Vagina (tissue), 2 donors: Measurements from ENCODE around the gene KDM1B.

Source experiments
- POLR2A ChIP-seq, 2 donors: fragments of 450-650 bp; IDR thresholded peaks; one replicate each; pipeline ENCODE4 v1.6.1; 2017; ENCODE audit warnings: antibody characterized with exemption in 2 of 2, mild to moderate bottlenecking in 2 of 2, moderate library complexity in 2 of 2
- POLR2AphosphoS5 ChIP-seq, 2 donors: sonication (generic); formaldehyde crosslinking; IDR thresholded peaks; one replicate each; pipeline ENCODE4 v1.9.0; 2017; ENCODE audit warnings: antibody characterized with exemption in 2 of 2, mild to moderate bottlenecking in 2 of 2, low read depth in 1 of 2; ENCODE audit not compliant: insufficient read depth in 1 of 2
- TF ChIP-seq, protein P1 (sequence below), 3 experiments: fragments of 450-650 bp in 2 of 3; fragments of 200-600 bp in 1 of 3; sonication (generic) in 1 of 3; IDR thresholded peaks; one replicate each; pipeline ENCODE4 v1.5.1; 2017 to 2019; ENCODE audit warnings: antibody characterized with exemption in 3 of 3, mild to moderate bottlenecking in 2 of 3, moderate library complexity in 2 of 3

DNA sequence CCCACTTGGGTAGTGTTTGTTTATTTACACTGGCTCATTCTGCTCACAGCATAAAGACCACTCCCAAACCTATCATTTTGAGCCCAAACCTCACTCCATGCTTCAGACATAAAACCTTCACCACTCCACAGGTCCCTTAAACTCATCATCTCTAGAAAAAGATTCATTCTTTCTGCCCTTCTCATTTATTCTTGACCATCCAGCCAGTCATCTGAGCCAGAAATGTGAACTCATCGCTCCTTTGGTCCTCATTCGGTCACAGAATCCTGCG, 12.7 kb upstream of the KDM1B start:
- TF ChIP-seq, protein P1, sequence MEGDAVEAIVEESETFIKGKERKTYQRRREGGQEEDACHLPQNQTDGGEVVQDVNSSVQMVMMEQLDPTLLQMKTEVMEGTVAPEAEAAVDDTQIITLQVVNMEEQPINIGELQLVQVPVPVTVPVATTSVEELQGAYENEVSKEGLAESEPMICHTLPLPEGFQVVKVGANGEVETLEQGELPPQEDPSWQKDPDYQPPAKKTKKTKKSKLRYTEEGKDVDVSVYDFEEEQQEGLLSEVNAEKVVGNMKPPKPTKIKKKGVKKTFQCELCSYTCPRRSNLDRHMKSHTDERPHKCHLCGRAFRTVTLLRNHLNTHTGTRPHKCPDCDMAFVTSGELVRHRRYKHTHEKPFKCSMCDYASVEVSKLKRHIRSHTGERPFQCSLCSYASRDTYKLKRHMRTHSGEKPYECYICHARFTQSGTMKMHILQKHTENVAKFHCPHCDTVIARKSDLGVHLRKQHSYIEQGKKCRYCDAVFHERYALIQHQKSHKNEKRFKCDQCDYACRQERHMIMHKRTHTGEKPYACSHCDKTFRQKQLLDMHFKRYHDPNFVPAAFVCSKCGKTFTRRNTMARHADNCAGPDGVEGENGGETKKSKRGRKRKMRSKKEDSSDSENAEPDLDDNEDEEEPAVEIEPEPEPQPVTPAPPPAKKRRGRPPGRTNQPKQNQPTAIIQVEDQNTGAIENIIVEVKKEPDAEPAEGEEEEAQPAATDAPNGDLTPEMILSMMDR (IDR thresholded peaks at IDR 0.05): no peak
- TF ChIP-seq POLR2AphosphoS5 (IDR thresholded peaks at IDR 0.05; ENCODE audit: insufficient read depth in 1 of 2, low read depth in 1 of 2) (no peak), POLR2A (IDR thresholded peaks at IDR 0.05) (no peak)
